Activated naive CD8-positive, alpha-beta T cell (primary cell): ENCODE results near the gene VEPH1.

Experiments used
- H3K27ac Mint-ChIP-seq: one replicate; pipeline ENCODE4 v1.8.0; 2021; ENCODE audit warnings: mixed read lengths
- H3K27me3 Mint-ChIP-seq: one replicate; pipeline ENCODE4 v1.8.0; 2021; ENCODE audit warnings: mixed read lengths
- H3K36me3 Mint-ChIP-seq: one replicate; pipeline ENCODE4 v1.8.0; 2021; ENCODE audit warnings: mixed read lengths
- H3K4me1 Mint-ChIP-seq: one replicate; pipeline ENCODE4 v1.8.0; 2021; ENCODE audit warnings: low read depth, mixed read lengths
- H3K4me3 Mint-ChIP-seq: one replicate; pipeline ENCODE4 v1.8.0; 2021; ENCODE audit warnings: mild to moderate bottlenecking, mixed read lengths
- H3K9me3 Mint-ChIP-seq: one replicate; pipeline ENCODE4 v1.8.0; 2021; ENCODE audit warnings: low read depth, mixed read lengths

Gene VEPH1

DNA sequence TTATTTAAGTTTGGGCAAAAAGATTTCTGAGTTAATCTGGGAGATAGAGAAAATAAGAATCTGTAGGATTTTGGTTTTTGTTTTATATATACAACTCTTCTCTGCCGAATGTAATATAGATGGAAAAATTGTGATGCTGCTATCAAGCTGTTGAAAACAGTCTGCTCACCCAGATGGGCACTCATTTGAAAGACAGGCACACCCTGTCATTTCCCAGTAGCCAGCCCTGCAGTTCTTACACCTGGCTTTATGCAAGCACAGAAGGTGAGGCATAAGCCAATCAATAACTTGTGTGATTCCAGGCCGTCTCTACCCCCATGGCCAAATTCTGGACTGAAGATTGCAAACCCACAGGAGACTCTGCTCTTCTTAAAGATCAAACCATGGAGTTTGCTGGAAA is 93.7 kb downstream of the VEPH1 start:
- H3K4me1 Mint-ChIP-seq = no peaks in the 10 kb centered on the region
- H3K4me3 Mint-ChIP-seq = no peak overlapping the region
- no peaks in the 10 kb centered on the region for H3K36me3 Mint-ChIP-seq

GRCh38 chr3:157408499-157409149 is 94.6 kb downstream of the VEPH1 start:
- no peak overlapping the region for H3K4me3 Mint-ChIP-seq
- no peak overlapping the region for H3K27ac Mint-ChIP-seq
- no peaks in the 10 kb centered on the region for H3K4me1 Mint-ChIP-seq
- H3K27me3 Mint-ChIP-seq = no peaks in the 10 kb centered on the region
- no peaks in the 10 kb centered on the region for H3K36me3 Mint-ChIP-seq
- no peaks in the 10 kb centered on the region for H3K9me3 Mint-ChIP-seq

More for the DNA sequence above, 93.7 kb downstream of the VEPH1 start:
- no peaks in the 10 kb centered on the region for H3K9me3 Mint-ChIP-seq
- no peaks in the 10 kb centered on the region for H3K27me3 Mint-ChIP-seq
- H3K27ac Mint-ChIP-seq = no peak overlapping the region

- no peak overlapping the region for H3K4me3 Mint-ChIP-seq
- no peaks in the 10 kb centered on the region for H3K9me3 Mint-ChIP-seq
- H3K27ac Mint-ChIP-seq = no peak overlapping the region
- H3K27me3 Mint-ChIP-seq = no peaks in the 10 kb centered on the region
- no peaks in the 10 kb centered on the region for H3K36me3 Mint-ChIP-seq
- no peaks in the 10 kb centered on the region for H3K4me1 Mint-ChIP-seq
Measured at GRCh38 chr3:157407769-157408168, 95.4 kb downstream of the VEPH1 start.

DNA sequence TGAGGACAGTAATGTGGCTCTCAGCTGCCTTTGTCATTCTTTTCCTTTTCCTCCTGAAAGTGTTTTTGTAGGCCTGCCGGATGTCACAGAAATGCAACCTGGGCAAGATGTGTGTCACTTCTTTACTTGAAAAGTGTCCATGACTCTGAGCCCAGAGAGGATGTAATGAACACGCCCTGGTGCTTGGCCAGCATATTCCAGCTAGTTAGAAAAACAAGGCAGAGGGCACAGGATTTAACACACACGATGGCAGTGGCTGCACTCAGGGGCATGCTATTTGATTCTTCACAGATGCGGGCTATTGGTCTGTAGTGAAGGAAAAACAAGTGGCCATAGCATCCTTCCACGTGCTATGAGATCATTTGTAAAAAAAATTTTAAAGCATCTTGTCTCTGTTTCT is 96.8 kb downstream of the VEPH1 start:
- Mint-ChIP-seq H3K4me1 (no peaks in the 10 kb centered on the region), H3K36me3 (no peaks in the 10 kb centered on the region), H3K27ac (no peak overlapping the region), H3K9me3 (no peaks in the 10 kb centered on the region), H3K4me3 (no peak overlapping the region), H3K27me3 (peaks cover 2% of the 10 kb centered on the region)

- peaks cover 2% of the 10 kb centered on the region for H3K27me3 Mint-ChIP-seq
- H3K4me3 Mint-ChIP-seq = no peak overlapping the region
- no peaks in the 10 kb centered on the region for H3K36me3 Mint-ChIP-seq
- no peaks in the 10 kb centered on the region for H3K9me3 Mint-ChIP-seq
- no peak overlapping the region for H3K27ac Mint-ChIP-seq
- no peaks in the 10 kb centered on the region for H3K4me1 Mint-ChIP-seq
Measured at GRCh38 chr3:157405457-157405856, 97.8 kb downstream of the VEPH1 start.

- Mint-ChIP-seq H3K9me3 (no peaks in the 10 kb centered on the region), H3K36me3 (no peaks in the 10 kb centered on the region), H3K27ac (no peak overlapping the region), H3K27me3 (peaks cover 2% of the 10 kb centered on the region), H3K4me1 (no peaks in the 10 kb centered on the region), H3K4me3 (no peak overlapping the region)
Measured at GRCh38 chr3:157404381-157404780, 98.8 kb downstream of the VEPH1 start.

DNA sequence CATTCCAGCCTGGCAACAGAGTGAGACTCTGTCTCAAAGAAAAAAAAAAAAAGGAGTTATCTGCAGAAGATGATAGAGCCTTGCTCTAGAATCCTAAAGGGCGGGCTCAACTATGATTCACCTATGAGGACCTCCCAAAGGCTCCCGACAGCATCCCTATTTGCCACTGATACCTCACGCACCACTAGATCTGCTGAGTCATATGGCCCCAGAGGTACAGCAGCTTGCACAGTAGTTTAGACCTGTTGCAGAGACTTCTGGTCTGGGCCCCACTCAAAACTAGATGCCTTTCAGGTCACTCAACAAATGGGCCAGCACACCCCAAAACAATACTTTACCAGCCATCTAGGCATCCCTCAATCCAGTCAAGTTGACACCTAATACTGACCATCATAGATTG is 104.6 kb downstream of the VEPH1 start:
- Mint-ChIP-seq H3K36me3 (peaks cover 3% of the 10 kb centered on the region), H3K27ac (no peak overlapping the region), H3K4me3 (no peak overlapping the region), H3K9me3 (no peaks in the 10 kb centered on the region), H3K27me3 (peaks cover 2% of the 10 kb centered on the region), H3K4me1 (no peaks in the 10 kb centered on the region)

- H3K4me1 Mint-ChIP-seq = no peaks in the 10 kb centered on the region
- no peak overlapping the region for H3K4me3 Mint-ChIP-seq
- H3K9me3 Mint-ChIP-seq = peaks cover 7% of the 10 kb centered on the region
- peaks cover 5% of the 10 kb centered on the region for H3K36me3 Mint-ChIP-seq
- no peak overlapping the region for H3K27ac Mint-ChIP-seq
- no peaks in the 10 kb centered on the region for H3K27me3 Mint-ChIP-seq
Measured at GRCh38 chr3:157394411-157394810, 108.8 kb downstream of the VEPH1 start.

- Mint-ChIP-seq H3K27me3 (no peaks in the 10 kb centered on the region), H3K9me3 (peaks cover 7% of the 10 kb centered on the region), H3K4me1 (no peaks in the 10 kb centered on the region), H3K36me3 (peaks cover 5% of the 10 kb centered on the region), H3K4me3 (no peak overlapping the region), H3K27ac (no peak overlapping the region)
Measured at GRCh38 chr3:157393113-157393512, 110.1 kb downstream of the VEPH1 start.

DNA sequence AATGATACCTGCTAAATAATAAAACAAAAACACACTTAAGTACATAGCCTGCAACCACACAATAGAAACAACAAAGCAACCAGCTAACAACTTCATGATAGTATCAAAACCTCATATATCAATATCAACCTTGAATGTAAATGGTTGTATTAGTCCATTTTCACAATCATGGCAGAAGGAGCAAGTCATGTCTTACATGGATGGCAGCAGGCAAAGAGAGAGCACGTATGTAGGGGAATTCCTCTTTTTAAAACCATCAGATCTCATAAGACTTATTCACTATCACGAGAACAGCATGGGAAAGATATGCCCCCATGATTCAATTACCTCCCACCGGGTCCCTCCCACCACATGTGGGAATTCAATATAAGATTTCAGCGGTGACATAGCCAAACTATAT is 111.1 kb downstream of the VEPH1 start:
- Mint-ChIP-seq H3K27me3 (no peaks in the 10 kb centered on the region), H3K4me3 (no peak overlapping the region), H3K27ac (no peak overlapping the region), H3K36me3 (peaks cover 5% of the 10 kb centered on the region), H3K9me3 (peaks cover 7% of the 10 kb centered on the region), H3K4me1 (no peaks in the 10 kb centered on the region)

GRCh38 chr3:157390713-157391515 is 112.3 kb downstream of the VEPH1 start:
- H3K27ac Mint-ChIP-seq = no peak overlapping the region
- no peak overlapping the region for H3K4me3 Mint-ChIP-seq
- H3K36me3 Mint-ChIP-seq = peaks cover 2% of the 10 kb centered on the region
- no peaks in the 10 kb centered on the region for H3K4me1 Mint-ChIP-seq
- H3K9me3 Mint-ChIP-seq = peaks cover 7% of the 10 kb centered on the region
- no peaks in the 10 kb centered on the region for H3K27me3 Mint-ChIP-seq

DNA sequence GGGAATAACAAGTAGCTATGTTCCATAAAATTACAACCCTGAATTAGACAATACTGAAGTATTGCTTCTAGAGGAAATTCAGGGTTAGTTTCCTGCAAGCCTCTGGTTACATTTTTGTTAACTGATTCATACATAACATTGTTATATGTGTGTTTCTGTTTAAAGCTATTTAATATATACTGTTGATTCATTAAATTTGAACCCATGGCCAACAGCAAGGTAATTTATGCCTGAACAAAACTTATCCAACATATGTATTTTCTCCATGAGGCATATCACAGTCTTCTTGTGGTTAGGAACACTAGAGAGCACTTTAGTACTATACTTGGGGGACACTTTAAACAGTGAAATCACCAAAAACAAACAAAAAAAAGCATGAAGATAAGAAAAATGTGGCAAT is 114.2 kb downstream of the VEPH1 start:
- Mint-ChIP-seq H3K36me3 (peaks cover 3% of the 10 kb centered on the region), H3K27ac (no peak overlapping the region), H3K4me3 (no peak overlapping the region), H3K4me1 (no peaks in the 10 kb centered on the region), H3K27me3 (no peaks in the 10 kb centered on the region), H3K9me3 (peaks cover 7% of the 10 kb centered on the region)

DNA sequence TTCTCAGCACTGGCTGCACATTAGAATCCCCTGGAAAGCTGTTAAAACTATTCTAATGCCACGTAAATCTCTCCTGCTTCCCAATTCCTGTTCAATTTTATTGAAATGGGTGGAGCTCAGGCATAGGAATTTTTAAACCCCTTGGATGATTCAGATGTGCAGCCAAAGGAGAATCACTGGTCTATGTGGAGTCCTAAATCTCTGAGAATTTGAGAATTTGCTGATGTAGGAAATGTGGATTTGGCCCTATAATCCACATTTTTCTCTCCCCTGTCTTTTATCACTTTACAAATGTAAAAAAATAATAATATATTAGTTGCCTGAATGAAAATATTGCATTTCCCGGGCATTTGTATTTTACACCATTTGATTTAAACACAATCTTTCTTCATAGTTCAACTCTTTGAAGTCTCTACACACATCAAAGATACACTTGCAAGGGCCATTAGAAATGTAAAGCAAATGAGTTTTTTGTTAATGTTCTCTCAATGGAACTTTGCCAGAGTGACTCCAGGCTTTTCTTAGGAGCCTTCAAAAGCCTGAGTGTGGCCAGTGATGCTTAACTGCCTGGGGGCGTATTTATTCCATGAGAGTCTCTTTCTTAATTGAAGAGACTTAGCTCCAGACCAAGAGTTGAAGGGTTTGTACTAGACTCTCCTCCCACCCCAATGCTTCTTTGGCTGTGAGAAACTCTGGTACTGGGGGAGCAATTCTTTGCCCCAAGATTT is 115.3 kb downstream of the VEPH1 start:
- peaks cover 7% of the 10 kb centered on the region for H3K9me3 Mint-ChIP-seq
- peaks cover 6% of the 10 kb centered on the region for H3K36me3 Mint-ChIP-seq
- H3K4me1 Mint-ChIP-seq = no peaks in the 10 kb centered on the region
- no peak overlapping the region for H3K27ac Mint-ChIP-seq
- H3K4me3 Mint-ChIP-seq = no peak overlapping the region
- H3K27me3 Mint-ChIP-seq = no peaks in the 10 kb centered on the region

- H3K36me3 Mint-ChIP-seq = peaks cover 15% of the 10 kb centered on the region
- H3K27me3 Mint-ChIP-seq = no peaks in the 10 kb centered on the region
- H3K4me3 Mint-ChIP-seq = no peak overlapping the region
- H3K4me1 Mint-ChIP-seq = no peaks in the 10 kb centered on the region
- no peak overlapping the region for H3K27ac Mint-ChIP-seq
- H3K9me3 Mint-ChIP-seq = no peaks in the 10 kb centered on the region
Measured at GRCh38 chr3:157384491-157384890, 118.7 kb downstream of the VEPH1 start.

DNA sequence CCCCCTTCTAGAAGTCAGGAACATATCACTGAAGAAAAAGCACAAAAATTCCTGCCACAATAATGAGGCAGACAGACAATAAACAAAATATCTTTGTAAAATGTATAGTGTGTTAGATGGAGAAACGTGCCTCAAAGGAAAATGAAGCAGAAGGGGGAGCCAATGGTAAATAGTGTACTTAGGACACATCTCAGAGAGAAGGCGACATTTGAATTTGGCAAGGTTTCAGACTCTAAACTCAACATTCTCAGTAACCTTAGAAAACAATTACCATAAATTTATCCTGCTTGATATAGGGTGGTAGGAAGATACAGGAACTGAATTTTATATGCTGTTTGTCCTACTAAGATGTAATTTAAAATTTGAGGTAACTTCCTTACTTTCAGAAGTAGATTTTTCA is 119.2 kb downstream of the VEPH1 start:
- Mint-ChIP-seq H3K9me3 (no peaks in the 10 kb centered on the region), H3K27ac (no peak overlapping the region), H3K36me3 (peaks cover 15% of the 10 kb centered on the region), H3K4me3 (no peak overlapping the region), H3K27me3 (no peaks in the 10 kb centered on the region), H3K4me1 (no peaks in the 10 kb centered on the region)
